ENCODE results near the gene ILDR1.

Gene ILDR1

DNA sequence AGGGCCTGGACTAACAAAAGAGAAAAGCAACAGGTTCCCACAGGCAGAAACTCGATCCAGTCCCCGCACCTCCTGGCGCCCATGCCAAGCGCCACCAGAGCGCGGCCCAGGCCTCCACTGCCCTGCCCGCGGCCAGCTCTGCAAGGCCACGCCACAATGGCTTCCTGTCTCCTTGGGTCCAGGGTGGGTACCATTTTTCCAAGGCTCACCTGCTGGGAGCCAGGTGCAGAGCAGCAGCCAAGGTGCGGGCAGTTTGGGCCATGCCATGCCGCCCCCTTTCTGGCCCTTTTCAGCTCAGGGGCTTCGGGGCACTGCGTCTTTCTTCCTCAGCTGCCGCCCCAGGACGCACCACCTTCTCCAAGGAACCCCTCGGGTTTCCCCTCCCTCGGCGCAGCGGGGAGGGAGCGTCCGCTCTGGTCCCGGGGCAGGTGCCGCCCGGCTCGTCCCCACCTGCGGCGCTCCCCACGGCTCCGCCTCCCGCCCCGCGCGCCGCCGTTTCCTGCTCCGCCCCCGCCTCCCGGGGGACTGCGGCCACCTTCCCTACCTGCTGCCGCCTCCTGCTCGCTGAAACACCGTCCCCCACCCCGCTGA lies at the start of gene ILDR1:
ILDR1 (minus strand) TSS at position 437 of the 591 bp plus-strand sequence; CDS start at position 267, 170 bp downstream.
- peaks cover 15% of the 10 kb centered on the region for H3K27me3 ChIP-seq (ENCODE audit: insufficient read depth, low read length)
- no peaks in the 10 kb centered on the region for H3K36me3 ChIP-seq (ENCODE audit: insufficient read depth, low read depth, low read length)
- no peak within 1 kb of the TSS for H3K27ac ChIP-seq (ENCODE audit: low read length)
- H3K4me1 ChIP-seq (ENCODE audit: insufficient read depth, low read length) = no peaks in the 10 kb centered on the region; the same call in 1 of the 2 replicates
- H3K9me3 ChIP-seq (ENCODE audit: insufficient read depth, low read depth, low read length) = no peaks in the 10 kb centered on the region
- peak within 1 kb of the TSS; percentile 84 for H3K4me3 ChIP-seq (ENCODE audit: low read length)
- H3K9ac ChIP-seq (ENCODE audit: low read depth, low read length) = peak within 1 kb of the TSS; percentile 71

DNA sequence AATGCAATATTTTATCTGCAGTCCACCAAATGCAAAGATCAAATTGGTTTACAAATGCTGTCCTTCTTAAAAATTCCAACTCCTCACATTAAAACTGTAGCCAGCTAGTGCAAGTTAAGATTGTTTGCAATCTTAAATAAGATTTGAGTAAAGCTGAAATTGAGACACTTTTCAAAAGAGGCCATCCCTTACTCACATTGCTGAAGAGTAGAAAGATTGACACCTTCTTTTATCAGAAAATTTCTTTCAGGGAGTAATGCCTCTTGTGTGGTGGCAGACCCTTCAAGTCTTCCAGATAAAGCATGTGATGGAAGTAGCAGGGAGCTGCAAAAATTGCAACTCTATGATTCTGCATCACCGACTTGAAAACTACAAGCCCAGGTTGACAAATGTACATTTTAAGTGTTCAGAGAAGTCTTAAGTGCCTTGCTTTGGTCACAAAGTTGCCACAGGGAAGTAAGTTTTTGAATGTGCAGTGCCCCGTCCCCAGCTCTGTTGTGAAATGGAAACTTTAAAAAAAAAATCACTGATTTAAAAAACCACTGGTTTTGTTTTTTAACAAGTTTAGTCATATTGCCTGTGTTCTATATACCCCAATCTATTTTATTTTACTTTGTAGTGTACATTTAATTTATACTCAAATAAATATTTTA lies 45.7 kb upstream of the ILDR1 start:
- no peak overlapping the region for H3K9ac ChIP-seq (ENCODE audit: low read depth, low read length)
- no peaks in the 10 kb centered on the region for H3K9me3 ChIP-seq (ENCODE audit: insufficient read depth, low read depth, low read length)
- H3K36me3 ChIP-seq (ENCODE audit: insufficient read depth, low read depth, low read length) = no peaks in the 10 kb centered on the region
- no peak overlapping the region for H3K27ac ChIP-seq (ENCODE audit: low read length)
- H3K4me3 ChIP-seq (ENCODE audit: low read length) = no peak overlapping the region
- H3K4me1 ChIP-seq (ENCODE audit: insufficient read depth, low read length) = no peaks in the 10 kb centered on the region
- H3K27me3 ChIP-seq (ENCODE audit: insufficient read depth, low read length) = no peaks in the 10 kb centered on the region

DNA sequence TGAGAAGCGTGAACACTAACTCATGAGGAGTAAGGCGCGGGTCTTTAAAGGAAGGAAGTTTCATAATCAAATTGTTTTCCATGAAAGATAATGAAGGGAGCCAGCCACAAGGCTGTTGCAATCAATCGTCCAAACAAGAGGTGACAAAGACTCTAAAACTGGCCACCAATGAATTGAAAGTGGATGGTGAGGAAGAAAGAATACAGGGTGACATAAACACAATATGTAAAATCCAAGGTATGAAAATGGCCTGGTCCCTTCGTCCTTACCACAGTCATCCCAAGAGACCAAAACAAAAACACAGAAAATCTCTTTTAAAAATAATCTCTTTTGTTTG lies 45.1 kb upstream of the ILDR1 start:
- Histone ChIP-seq H3K9ac (ENCODE audit: low read depth, low read length) (no peak overlapping the region), H3K27ac (ENCODE audit: low read length) (no peak overlapping the region), H3K27me3 (ENCODE audit: insufficient read depth, low read length) (no peaks in the 10 kb centered on the region), H3K4me1 (ENCODE audit: insufficient read depth, low read length) (no peaks in the 10 kb centered on the region), H3K4me3 (ENCODE audit: low read length) (no peak overlapping the region), H3K9me3 (ENCODE audit: insufficient read depth, low read depth, low read length) (no peaks in the 10 kb centered on the region), H3K36me3 (ENCODE audit: insufficient read depth, low read depth, low read length) (no peaks in the 10 kb centered on the region)

DNA sequence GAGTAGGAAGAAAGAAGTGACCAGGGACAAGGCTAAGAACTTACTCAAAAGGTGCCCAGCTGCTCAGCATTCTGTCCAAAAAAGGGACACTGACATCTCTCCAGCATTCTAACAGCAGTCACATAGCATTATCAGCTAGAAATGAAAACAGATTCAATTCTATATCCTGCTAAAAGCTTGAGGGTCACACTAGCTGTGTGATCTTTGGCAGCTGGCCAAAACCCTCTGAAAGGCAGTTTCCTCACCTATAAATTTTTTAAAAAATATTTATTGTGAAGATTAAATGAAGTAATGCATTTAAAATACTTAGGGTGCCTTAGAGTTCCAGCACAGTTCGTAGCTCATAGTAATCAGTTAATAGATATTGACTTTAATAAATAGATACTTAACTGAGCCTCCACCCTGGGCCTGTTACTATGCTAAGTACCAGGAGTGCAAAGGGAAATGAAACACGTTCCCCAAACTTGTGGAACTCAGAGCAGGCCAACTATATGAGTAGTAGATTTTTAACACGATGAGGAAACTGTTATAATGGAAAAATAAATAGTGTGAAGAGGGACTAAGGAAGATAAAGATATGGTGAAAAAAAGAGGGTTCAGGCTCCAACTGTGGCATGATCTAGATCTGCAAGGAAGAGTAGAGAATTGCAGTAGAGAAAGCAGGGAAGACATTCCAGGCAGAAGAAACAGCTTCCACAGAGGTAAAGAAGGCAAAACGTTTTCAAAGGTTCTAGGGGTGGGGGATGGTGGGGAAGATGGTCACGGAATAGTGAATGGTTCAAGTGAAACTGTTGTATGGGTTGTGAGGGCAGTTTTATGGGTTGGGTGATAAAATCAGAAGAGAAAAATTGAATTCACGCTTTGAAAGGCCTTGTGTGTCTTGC lies 44.5 kb upstream of the ILDR1 start:
- no peaks in the 10 kb centered on the region for H3K4me1 ChIP-seq (ENCODE audit: insufficient read depth, low read length)
- no peak overlapping the region for H3K27ac ChIP-seq (ENCODE audit: low read length)
- H3K9ac ChIP-seq (ENCODE audit: low read depth, low read length) = no peak overlapping the region
- H3K9me3 ChIP-seq (ENCODE audit: insufficient read depth, low read depth, low read length) = no peaks in the 10 kb centered on the region
- H3K4me3 ChIP-seq (ENCODE audit: low read length) = no peak overlapping the region
- no peaks in the 10 kb centered on the region for H3K36me3 ChIP-seq (ENCODE audit: insufficient read depth, low read depth, low read length)
- no peaks in the 10 kb centered on the region for H3K27me3 ChIP-seq (ENCODE audit: insufficient read depth, low read length)

DNA sequence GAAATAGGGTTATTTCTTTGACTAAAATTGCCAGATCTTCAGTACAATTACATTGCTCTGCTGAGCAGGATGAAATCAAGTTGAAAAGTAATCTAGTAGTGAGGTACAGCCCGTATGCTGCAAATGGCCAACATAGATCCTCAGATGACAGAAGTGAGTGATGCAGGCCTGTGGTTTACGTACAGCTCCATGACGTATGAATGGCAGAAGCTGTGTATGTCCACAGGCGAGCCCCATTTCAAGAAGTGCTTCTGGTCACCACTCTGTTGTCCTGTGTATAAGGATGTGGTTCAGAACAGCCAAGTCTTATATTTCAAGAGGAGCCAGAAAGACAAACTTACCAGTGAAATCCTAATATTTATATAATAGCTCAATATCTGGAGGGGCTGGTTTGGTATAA lies 42.3 kb upstream of the ILDR1 start:
- Histone ChIP-seq H3K4me1 (ENCODE audit: insufficient read depth, low read length) (no peaks in the 10 kb centered on the region), H3K4me3 (ENCODE audit: low read length) (no peak overlapping the region), H3K27ac (ENCODE audit: low read length) (no peak overlapping the region), H3K9me3 (ENCODE audit: insufficient read depth, low read depth, low read length) (no peaks in the 10 kb centered on the region), H3K9ac (ENCODE audit: low read depth, low read length) (no peak overlapping the region), H3K36me3 (ENCODE audit: insufficient read depth, low read depth, low read length) (no peaks in the 10 kb centered on the region), H3K27me3 (ENCODE audit: insufficient read depth, low read length) (no peaks in the 10 kb centered on the region)

DNA sequence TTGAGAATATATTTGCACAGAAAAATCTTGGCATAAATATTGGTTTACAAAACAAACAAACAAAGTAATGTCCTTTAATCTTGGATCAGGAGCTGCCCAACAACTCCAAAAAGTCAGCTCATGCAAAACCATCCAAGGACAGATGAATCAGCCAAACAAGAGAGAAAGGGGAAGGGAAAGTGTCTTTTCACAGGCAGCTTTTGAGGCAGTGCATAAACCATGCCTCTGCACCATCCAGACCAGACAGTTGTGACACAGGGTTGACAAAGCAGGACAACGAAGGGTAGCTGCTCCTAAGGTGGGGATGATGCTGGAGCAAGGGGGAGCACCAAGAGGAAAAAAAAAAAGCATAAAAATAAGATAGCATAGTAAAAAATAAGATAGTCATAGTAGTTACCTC lies 41.9 kb upstream of the ILDR1 start:
- Histone ChIP-seq H3K27ac (ENCODE audit: low read length) (no peak overlapping the region), H3K4me1 (ENCODE audit: insufficient read depth, low read length) (no peaks in the 10 kb centered on the region), H3K36me3 (ENCODE audit: insufficient read depth, low read depth, low read length) (no peaks in the 10 kb centered on the region), H3K4me3 (ENCODE audit: low read length) (no peak overlapping the region), H3K9me3 (ENCODE audit: insufficient read depth, low read depth, low read length) (no peaks in the 10 kb centered on the region), H3K27me3 (ENCODE audit: insufficient read depth, low read length) (no peaks in the 10 kb centered on the region), H3K9ac (ENCODE audit: low read depth, low read length) (no peak overlapping the region)

DNA sequence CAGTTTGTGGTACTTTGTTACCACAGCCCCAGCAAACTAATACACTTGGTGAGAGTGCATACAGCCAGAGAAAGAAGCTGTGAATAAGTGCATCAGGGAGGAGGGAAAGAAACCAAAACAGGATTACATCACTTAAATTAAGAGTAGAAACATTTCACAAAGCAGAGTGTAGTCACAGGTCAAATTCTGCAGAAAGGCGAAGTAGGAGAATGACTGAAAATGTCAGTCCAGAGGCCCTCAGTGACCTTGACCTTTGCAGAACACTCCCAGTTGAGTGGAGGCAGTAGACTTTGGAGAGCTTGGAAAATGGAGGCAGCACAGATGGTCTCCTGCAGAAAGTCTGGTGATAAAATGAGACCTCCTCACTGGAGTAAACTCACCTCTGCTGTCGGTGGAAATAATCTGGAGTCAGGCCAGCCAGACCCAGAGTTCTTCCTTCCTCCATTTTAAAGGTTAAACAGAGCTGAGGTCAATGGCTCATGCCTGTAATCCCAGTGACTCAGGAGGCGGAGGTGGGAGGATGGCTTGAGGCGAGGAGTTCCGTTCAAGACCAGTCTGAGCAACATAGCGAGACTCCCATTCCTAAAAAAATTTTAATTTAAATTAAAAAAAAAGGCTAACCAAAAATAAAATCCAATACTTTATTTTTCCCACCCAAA lies 38.1 kb upstream of the ILDR1 start:
- no peaks in the 10 kb centered on the region for H3K27me3 ChIP-seq (ENCODE audit: insufficient read depth, low read length)
- no peaks in the 10 kb centered on the region for H3K9me3 ChIP-seq (ENCODE audit: insufficient read depth, low read depth, low read length)
- H3K4me3 ChIP-seq (ENCODE audit: low read length) = no peak overlapping the region
- H3K9ac ChIP-seq (ENCODE audit: low read depth, low read length) = no peak overlapping the region
- no peak overlapping the region for H3K27ac ChIP-seq (ENCODE audit: low read length)
- H3K36me3 ChIP-seq (ENCODE audit: insufficient read depth, low read depth, low read length) = no peaks in the 10 kb centered on the region
- no peaks in the 10 kb centered on the region for H3K4me1 ChIP-seq (ENCODE audit: insufficient read depth, low read length)

DNA sequence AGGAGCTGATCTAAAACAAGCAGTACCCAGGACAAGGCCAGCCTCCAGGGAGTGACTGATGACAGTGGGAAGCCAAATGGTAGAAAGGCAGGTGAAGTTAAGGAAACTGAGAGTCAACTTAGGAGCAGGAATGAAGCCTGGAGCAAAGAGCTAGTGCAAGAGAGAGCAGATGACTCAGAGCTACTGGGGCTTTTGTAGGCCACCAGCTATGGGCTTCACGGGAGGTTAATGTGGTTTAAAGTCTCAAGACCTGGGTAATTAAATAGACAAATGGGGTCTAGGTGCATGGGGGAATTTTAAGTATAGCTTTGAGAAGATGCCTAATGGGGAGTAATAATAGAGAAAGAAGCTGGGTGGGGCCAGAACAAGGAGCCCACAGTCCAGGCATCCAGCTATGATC lies 36.2 kb upstream of the ILDR1 start:
- Histone ChIP-seq H3K9me3 (ENCODE audit: insufficient read depth, low read depth, low read length) (no peaks in the 10 kb centered on the region), H3K27ac (ENCODE audit: low read length) (no peak overlapping the region), H3K4me3 (ENCODE audit: low read length) (no peak overlapping the region), H3K27me3 (ENCODE audit: insufficient read depth, low read length) (no peaks in the 10 kb centered on the region), H3K36me3 (ENCODE audit: insufficient read depth, low read depth, low read length) (no peaks in the 10 kb centered on the region), H3K4me1 (ENCODE audit: insufficient read depth, low read length) (peaks cover 2% of the 10 kb centered on the region; the same call in 1 of the 2 replicates), H3K9ac (ENCODE audit: low read depth, low read length) (no peak overlapping the region)

DNA sequence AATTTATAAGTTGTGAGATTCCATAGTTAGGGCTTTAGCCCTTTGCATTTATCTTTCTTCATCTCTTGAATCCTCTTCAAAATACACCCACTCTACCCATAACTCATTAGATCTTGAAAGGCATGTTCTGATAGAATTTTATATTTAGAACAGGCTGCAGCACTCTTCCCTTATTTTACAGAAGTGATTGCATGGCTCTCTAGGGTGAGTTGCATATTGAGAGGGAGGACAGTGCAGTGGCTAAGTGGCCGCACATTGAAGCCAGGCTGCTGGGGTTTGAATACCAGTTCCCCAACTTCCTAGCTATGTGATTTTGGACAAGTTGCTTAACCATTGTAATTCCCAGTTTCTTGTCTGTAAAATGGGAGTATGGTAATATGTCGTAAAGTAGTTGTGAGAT lies 35.6 kb upstream of the ILDR1 start:
- H3K9me3 ChIP-seq (ENCODE audit: insufficient read depth, low read depth, low read length) = no peaks in the 10 kb centered on the region
- H3K4me1 ChIP-seq (ENCODE audit: insufficient read depth, low read length) = peaks cover 2% of the 10 kb centered on the region; the same call in 1 of the 2 replicates
- no peak overlapping the region for H3K27ac ChIP-seq (ENCODE audit: low read length)
- no peak overlapping the region for H3K9ac ChIP-seq (ENCODE audit: low read depth, low read length)
- no peaks in the 10 kb centered on the region for H3K36me3 ChIP-seq (ENCODE audit: insufficient read depth, low read depth, low read length)
- H3K27me3 ChIP-seq (ENCODE audit: insufficient read depth, low read length) = no peaks in the 10 kb centered on the region
- H3K4me3 ChIP-seq (ENCODE audit: low read length) = no peak overlapping the region

DNA sequence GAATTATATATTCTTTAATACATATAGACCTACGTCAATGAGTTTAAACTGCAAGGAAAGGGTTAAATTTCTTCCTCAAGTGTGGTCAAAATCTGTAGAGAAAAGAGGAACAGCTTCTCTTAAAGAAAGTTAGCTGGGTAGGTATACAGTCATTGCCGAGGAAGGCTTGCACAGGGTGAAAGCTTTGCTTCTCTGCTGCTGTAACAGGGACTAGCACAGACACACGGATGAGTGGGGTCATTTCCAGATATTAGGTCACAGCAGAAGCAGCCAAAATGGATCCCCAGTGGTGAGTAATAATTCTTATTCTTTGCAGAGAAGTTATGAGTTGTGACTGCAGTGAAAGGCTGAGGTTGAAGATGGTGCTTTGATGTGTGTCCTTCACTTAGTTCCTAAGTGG lies 33.2 kb upstream of the ILDR1 start, which contains the start of gene CD86:
CD86 (plus strand) TSS at position 148 of the 400 bp plus-strand sequence; CDS start at position 276, 128 bp downstream.
- H3K27ac ChIP-seq (ENCODE audit: low read length) = no peak within 1 kb of the TSS
- H3K27me3 ChIP-seq (ENCODE audit: insufficient read depth, low read length) = no peaks in the 10 kb centered on the region
- H3K9ac ChIP-seq (ENCODE audit: low read depth, low read length) = 0 out of 2 replicates have a peak within 1 kb of the TSS, but pooled peaks have one; percentile 1
- H3K4me3 ChIP-seq (ENCODE audit: low read length) = no peak within 1 kb of the TSS
- peaks cover 2% of the 10 kb centered on the region; the same call in 1 of the 2 replicates for H3K4me1 ChIP-seq (ENCODE audit: insufficient read depth, low read length)
- no peaks in the 10 kb centered on the region for H3K36me3 ChIP-seq (ENCODE audit: insufficient read depth, low read depth, low read length)
- no peaks in the 10 kb centered on the region for H3K9me3 ChIP-seq (ENCODE audit: insufficient read depth, low read depth, low read length)

DNA sequence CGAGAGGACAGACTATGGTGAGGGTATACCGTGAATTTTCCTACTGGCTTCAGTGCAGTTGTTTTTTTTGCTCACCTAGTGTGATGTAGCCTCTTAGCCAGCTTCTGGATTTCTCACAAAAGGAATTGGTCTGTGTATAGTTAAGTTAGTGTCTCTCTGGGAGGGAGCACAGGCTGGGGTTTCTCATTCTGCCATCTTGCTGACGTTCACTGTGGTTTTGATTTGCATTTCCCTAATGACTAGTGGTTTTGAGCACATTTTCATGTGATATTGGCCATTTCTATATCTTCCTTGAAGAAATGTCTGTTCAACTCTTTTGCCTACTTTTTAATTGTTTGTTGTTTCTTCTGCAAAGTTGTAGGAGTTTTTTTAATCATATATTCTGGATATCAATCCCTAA lies 30.9 kb upstream of the ILDR1 start:
- H3K27ac ChIP-seq (ENCODE audit: low read length) = no peak overlapping the region
- H3K4me3 ChIP-seq (ENCODE audit: low read length) = no peak overlapping the region
- no peaks in the 10 kb centered on the region for H3K36me3 ChIP-seq (ENCODE audit: insufficient read depth, low read depth, low read length)
- H3K9me3 ChIP-seq (ENCODE audit: insufficient read depth, low read depth, low read length) = no peaks in the 10 kb centered on the region; the same call in 1 of the 2 replicates
- H3K4me1 ChIP-seq (ENCODE audit: insufficient read depth, low read length) = peaks cover 2% of the 10 kb centered on the region; the same call in 1 of the 2 replicates
- no peak overlapping the region for H3K9ac ChIP-seq (ENCODE audit: low read depth, low read length)
- no peaks in the 10 kb centered on the region for H3K27me3 ChIP-seq (ENCODE audit: insufficient read depth, low read length)
